IMR-90 (cell line): ENCODE measurements around the gene CREG1. TPM values are rescaled to one million over a fixed set of nuclear protein-coding genes. Genes with fewer than 3 reads are reported as not detected.

Experiments used
- ATAC-seq: fragments of 200-7000 bp; cut with Tn5 transposase; 2 replicates; pipeline ENCODE4 v1.9.1; 2020; ENCODE audit warnings: low read depth, mild to moderate bottlenecking, moderate library complexity
- BruUV-seq: library from RNA; stranded (reverse); fragments of 400-500 nt; replicated peaks from 2 replicates; lab custom pipeline; 2021; lab: Mats Ljungman, UMichigan
- CTCF ChIA-PET: fragments of 300-600 bp; formaldehyde crosslinking; extraction: SDS; loops from one replicate; lab custom pipeline; 2021; ENCODE audit warnings: antibody characterized with exemption; lab: Yijun Ruan, JAX
- POLR2A ChIA-PET: fragments of 300-600 bp; sonication (Branson Sonifier 250); formaldehyde crosslinking; loops from one replicate; lab custom pipeline; 2022; ENCODE audit warnings: antibody characterized with exemption; ENCODE audit not compliant: unreplicated experiment; lab: Charles Lee
- DNase-seq: peaks from one replicate; pipeline ENCODE4 v3.0.0; 2013
- H2AFZ ChIP-seq: replicated peaks from 2 replicates; pipeline ENCODE3; 2013; ENCODE audit warnings: low read length, mild to moderate bottlenecking; ENCODE audit not compliant: poor library complexity
- H2AK5ac ChIP-seq: 2 replicates; pipeline ENCODE4 v1.6.1; 2013; ENCODE audit warnings: low read depth, low read length, inconsistent platforms
- H2AK9ac ChIP-seq: replicated peaks from 2 replicates; pipeline ENCODE3; 2013; ENCODE audit warnings: mild to moderate bottlenecking, low read depth, low read length, moderate library complexity; ENCODE audit not compliant: poor library complexity
- H2BK120ac ChIP-seq: 2 replicates; pipeline ENCODE4 v1.6.1; 2013; ENCODE audit warnings: low read depth, low read length, inconsistent platforms
- H2BK15ac ChIP-seq: 3 replicates; pipeline ENCODE4 v1.6.1; 2013; ENCODE audit warnings: low read depth, low read length, inconsistent platforms
- H2BK20ac ChIP-seq: 2 replicates; pipeline ENCODE4 v1.6.1; 2013; ENCODE audit warnings: low read depth, mild to moderate bottlenecking, inconsistent platforms, low read length, moderate library complexity
- H2BK5ac ChIP-seq: 2 replicates; pipeline ENCODE4 v1.6.1; 2013; ENCODE audit warnings: mild to moderate bottlenecking, low read depth, low read length, inconsistent platforms; ENCODE audit not compliant: poor library complexity, severe bottlenecking
- H3K14ac ChIP-seq: replicated peaks from 2 replicates; pipeline ENCODE4 v1.6.1; 2013; ENCODE audit warnings: low read depth, low read length, inconsistent platforms
- H3K18ac ChIP-seq: 2 replicates; pipeline ENCODE4 v1.6.1; 2013; ENCODE audit warnings: low read depth, low read length, control low read depth
- H3K23ac ChIP-seq: 2 replicates; pipeline ENCODE4 v1.6.1; 2013; ENCODE audit warnings: low read depth, low read length, inconsistent platforms
- H3K27ac ChIP-seq: 2 replicates; pipeline ENCODE4 v1.5.1; 2013; ENCODE audit warnings: mild to moderate bottlenecking, control low read depth, low read length; ENCODE audit not compliant: insufficient read depth
- H3K27me3 ChIP-seq: 2 replicates; pipeline ENCODE4 v1.6.1; 2013; ENCODE audit warnings: low read length; ENCODE audit not compliant: control insufficient read depth, insufficient read depth
- H3K36me3 ChIP-seq: 2 replicates; pipeline ENCODE4 v1.6.1; 2013; ENCODE audit warnings: low read length, mixed read lengths; ENCODE audit not compliant: control insufficient read depth, insufficient read depth
- H3K4ac ChIP-seq: 2 replicates; pipeline ENCODE4 v1.6.1; 2013; ENCODE audit warnings: low read depth, low read length, inconsistent platforms
- H3K4me1 ChIP-seq: 2 replicates; pipeline ENCODE4 v1.6.1; 2013; ENCODE audit warnings: low read length, mixed read lengths; ENCODE audit not compliant: control insufficient read depth, insufficient read depth
- H3K4me2 ChIP-seq: 2 replicates; pipeline ENCODE4 v1.6.1; 2013; ENCODE audit warnings: low read depth, mild to moderate bottlenecking, control low read depth, low read length, moderate library complexity
- H3K4me3 ChIP-seq: 2 replicates; pipeline ENCODE4 v1.5.1; 2013; ENCODE audit warnings: low read depth, mild to moderate bottlenecking, control low read depth, low read length, moderate library complexity; ENCODE audit not compliant: insufficient read depth
- H3K56ac ChIP-seq: 2 replicates; pipeline ENCODE4 v1.6.1; 2013; ENCODE audit warnings: low read length, inconsistent platforms; ENCODE audit not compliant: insufficient read depth; ENCODE audit errors: extremely low read depth
- H3K79me1 ChIP-seq, 2 experiments: 2 replicates each; pipeline ENCODE4 v1.6.1; 2013; ENCODE audit warnings: low read length in 2 of 2, inconsistent platforms in 1 of 2, low read depth in 1 of 2
- H3K9ac ChIP-seq: 2 replicates; pipeline ENCODE4 v1.6.1; 2013; ENCODE audit warnings: low read depth, low read length, control low read depth
- H3K9me1 ChIP-seq: 2 replicates; pipeline ENCODE4 v1.6.1; 2013; ENCODE audit warnings: low read length, inconsistent platforms; ENCODE audit not compliant: insufficient read depth
- H3K9me3 ChIP-seq: 2 replicates; pipeline ENCODE4 v1.6.1; 2013; ENCODE audit warnings: low read length; ENCODE audit not compliant: control insufficient read depth, insufficient read depth
- H4K20me1 ChIP-seq: 2 replicates; pipeline ENCODE4 v1.6.1; 2013; ENCODE audit warnings: low read length, inconsistent platforms; ENCODE audit not compliant: insufficient read depth
- H4K5ac ChIP-seq: 2 replicates; pipeline ENCODE4 v1.6.1; 2013; ENCODE audit warnings: mild to moderate bottlenecking, low read depth, low read length, control low read depth
- H4K8ac ChIP-seq, 2 experiments: 2 replicates each; pipeline ENCODE4 v1.6.1; 2013; ENCODE audit warnings: low read depth in 2 of 2, low read length in 2 of 2, control low read depth in 1 of 2, inconsistent platforms in 1 of 2
- H4K91ac ChIP-seq: 2 replicates; pipeline ENCODE4 v1.6.1; 2013; ENCODE audit warnings: low read depth, low read length, inconsistent platforms; ENCODE audit not compliant: insufficient read depth
- BHLHE40 ChIP-seq: fragments of 150-350 bp; IDR thresholded peaks from 2 replicates; pipeline ENCODE4 v1.6.1; 2016; ENCODE audit warnings: mild to moderate bottlenecking, low read depth, low read length
- CEBPB ChIP-seq: IDR thresholded peaks from 2 replicates; pipeline ENCODE4 v1.6.1; 2012; ENCODE audit warnings: low read depth, low read length, improper control_type of control experiment
- CHD1 ChIP-seq: IDR thresholded peaks from 2 replicates; pipeline ENCODE4 v1.6.1; 2012; ENCODE audit warnings: low read depth, low read length, improper control_type of control experiment
- FOS ChIP-seq: fragments of 150-350 bp; IDR thresholded peaks from 2 replicates; pipeline ENCODE4 v1.6.1; 2016; ENCODE audit warnings: low read depth, low read length
- MAFK ChIP-seq: IDR thresholded peaks from 2 replicates; pipeline ENCODE4 v1.6.1; 2012; ENCODE audit warnings: low read depth, low read length, improper control_type of control experiment
- MAZ ChIP-seq: IDR thresholded peaks from 2 replicates; pipeline ENCODE4 v1.6.1; 2012; ENCODE audit warnings: low read depth, mild to moderate bottlenecking, low read length, improper control_type of control experiment, moderate library complexity, borderline replicate concordance
- MXI1 ChIP-seq: IDR thresholded peaks from 2 replicates; pipeline ENCODE4 v1.6.1; 2012; ENCODE audit warnings: low read depth, mild to moderate bottlenecking, low read length, moderate library complexity, borderline replicate concordance
- NFE2L2 ChIP-seq: fragments of 150-350 bp; IDR thresholded peaks from 2 replicates; pipeline ENCODE4 v1.6.1; 2016; ENCODE audit warnings: low read depth, mild to moderate bottlenecking, low read length
- POLR2A ChIP-seq: IDR thresholded peaks from 2 replicates; pipeline ENCODE4 v1.6.1; 2012; ENCODE audit warnings: mild to moderate bottlenecking, low read depth, low read length
- RAD21 ChIP-seq: IDR thresholded peaks from 2 replicates; pipeline ENCODE4 v1.6.1; 2012; ENCODE audit warnings: low read length, improper control_type of control experiment
- RCOR1 ChIP-seq: IDR thresholded peaks from 2 replicates; pipeline ENCODE4 v1.6.1; 2012; ENCODE audit warnings: mild to moderate bottlenecking, low read length, improper control_type of control experiment; ENCODE audit not compliant: insufficient replicate concordance
- RFX5 ChIP-seq: IDR thresholded peaks from 2 replicates; pipeline ENCODE4 v1.8.0; 2012; ENCODE audit warnings: low read depth, mild to moderate bottlenecking, low read length, moderate library complexity
- SMC3 ChIP-seq: fragments of 150-350 bp; IDR thresholded peaks from 2 replicates; pipeline ENCODE4 v1.6.1; 2016; ENCODE audit warnings: low read depth, mild to moderate bottlenecking, antibody characterized with exemption, low read length, moderate library complexity
- WGBS, 2 experiments: methylation state at CpG; one replicate each; pipeline versions ENCODE4 v1.1.5 to v1.1.7; 2013; ENCODE audit warnings: missing lambda C conversion rate in 2 of 2; ENCODE audit not compliant: insufficient read length in 1 of 2; ENCODE audit errors: extremely low coverage in 2 of 2; 5-methylcytosine and 5-hydroxymethylcytosine counted together
- dilution Hi-C: fragments of 300-500 bp; cut with HindIII; formaldehyde crosslinking; loops from one replicate; pipeline ENCODE4 v1.14.3; 2018; ENCODE audit warnings: low sequenced_read_pairs; ENCODE audit not compliant: unreplicated experiment
- in situ Hi-C: fragments of 300-500 bp; cut with MboI; formaldehyde crosslinking; loops from 3 replicates; pipeline ENCODE4 v1.14.3; 2019; ENCODE audit warnings: low sequenced_read_pairs, inconsistent platforms, mixed read lengths
- intact Hi-C: fragments of 100-400 bp; cut with micrococcal nuclease; formaldehyde crosslinking; loops from 2 replicates; pipeline ENCODE4 v1.10.0; 2022
- polyA plus RNA-seq, 3 experiments: library from polyadenylated mRNA; depleted of rRNA; stranded (reverse); fragments of >200 nt; gene quantifications; 2 replicates each; pipeline ENCODE4 v1.2.3, GENCODE V29; 2012; ENCODE audit warnings: low replicate concordance in 1 of 3
- total RNA-seq: library from RNA; depleted of rRNA; stranded (reverse); fragments of >200 nt; gene quantifications from 2 replicates; pipeline ENCODE4 v1.2.3, GENCODE V29; 2012
- TF ChIP-seq, protein P1 (sequence below): fragments of 150-350 bp; IDR thresholded peaks from 2 replicates; pipeline ENCODE4 v1.6.1; 2016; ENCODE audit warnings: low read depth, mild to moderate bottlenecking, low read length, moderate library complexity, borderline replicate concordance
- TF ChIP-seq, protein P2 (sequence below): conservative IDR thresholded peaks from 2 replicates; pipeline ENCODE4 v1.5.1; 2012; ENCODE audit warnings: mild to moderate bottlenecking, low read depth, low read length, improper control_type of control experiment
- TF ChIP-seq, protein P3 (sequence below): fragments of 150-350 bp; IDR thresholded peaks from 2 replicates; pipeline ENCODE4 v1.6.1; 2017; ENCODE audit warnings: mild to moderate bottlenecking, antibody characterized with exemption, low read length, low read depth

The CREG1 gene
- total and polyA plus RNA-seq, 2 of the 4 experiments (the other 2 are of a cell fraction): 2.9 to 6.4 TPM

DNA sequence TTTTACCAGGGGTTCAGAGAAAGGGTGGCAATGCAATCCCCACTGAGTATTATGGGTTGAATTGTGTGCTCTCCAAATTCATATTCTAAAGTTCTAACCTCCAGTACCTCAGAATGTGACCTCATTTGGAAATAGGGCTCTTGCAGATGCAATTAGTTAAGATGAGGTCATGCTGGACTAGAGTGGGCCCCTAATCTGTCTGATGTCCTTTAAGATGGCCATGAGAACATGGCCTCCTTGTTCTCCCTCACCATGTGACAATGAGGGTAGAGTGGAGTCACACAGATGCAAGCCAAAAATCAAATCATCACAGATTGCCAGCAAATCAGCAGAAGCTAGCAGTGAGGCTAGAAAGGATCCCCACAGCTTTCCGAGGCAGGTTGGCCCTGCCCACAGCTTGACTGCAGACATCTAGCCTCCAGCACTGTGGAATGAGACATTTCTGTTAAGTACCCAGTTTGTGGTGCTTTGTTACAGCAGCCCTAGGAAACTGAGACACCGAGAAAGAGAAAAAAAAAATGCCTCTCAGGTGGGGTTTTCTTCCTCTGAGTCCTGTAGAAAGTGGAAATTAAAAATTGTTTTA is 25.5 kb upstream of the CREG1 start:
- Histone ChIP-seq H3K18ac (no peak overlapping the region), H4K5ac (no peak overlapping the region), H4K20me1 (no peaks in the 10 kb centered on the region), H2BK15ac (no peak overlapping the region), H2BK5ac (no peak overlapping the region), H3K79me1 (no peaks in the 10 kb centered on the region), H3K4me1 (no peaks in the 10 kb centered on the region), H3K14ac (no peak overlapping the region), H4K91ac (no peak overlapping the region), H3K27ac (no peak overlapping the region), H3K56ac (no peak overlapping the region), H3K9me3 (no peaks in the 10 kb centered on the region), H3K36me3 (no peaks in the 10 kb centered on the region), H3K9me1 (no peaks in the 10 kb centered on the region), H4K8ac (no peak overlapping the region), H3K4me3 (no peak overlapping the region), H2BK20ac (no peak overlapping the region), H3K9ac (no peak overlapping the region), H3K27me3 (peaks cover 11% of the 10 kb centered on the region), H2AK5ac (no peak overlapping the region), H2AK9ac (no peak overlapping the region), H3K4ac (no peak overlapping the region), H2AFZ (no peak overlapping the region), H3K23ac (no peak overlapping the region), H3K4me2 (no peak overlapping the region), H2BK120ac (no peak overlapping the region)
- BruUV-seq: no TSS peak
- POLR2A ChIA-PET: no interaction called here
- CTCF ChIA-PET: interaction anchor here (0.6 kb wide), 1 partner anchor 18 kb away, joined by 3 read pairs; no protein-coding TSS in a partner anchor
- no CpG with 5 or more reads among the region's 2 CpGs for WGBS, 2 experiments
- ATAC-seq: no peak
- intact Hi-C loops: loop anchor here (1.0 kb wide), 1 partner anchor 21 kb away; no protein-coding TSS in a partner anchor
- dilution Hi-C loops: no loop called here
- in situ Hi-C loops: no loop called here
- TF ChIP-seq CHD1: no peak
- no peak for TF ChIP-seq FOS
- TF ChIP-seq, protein P1, sequence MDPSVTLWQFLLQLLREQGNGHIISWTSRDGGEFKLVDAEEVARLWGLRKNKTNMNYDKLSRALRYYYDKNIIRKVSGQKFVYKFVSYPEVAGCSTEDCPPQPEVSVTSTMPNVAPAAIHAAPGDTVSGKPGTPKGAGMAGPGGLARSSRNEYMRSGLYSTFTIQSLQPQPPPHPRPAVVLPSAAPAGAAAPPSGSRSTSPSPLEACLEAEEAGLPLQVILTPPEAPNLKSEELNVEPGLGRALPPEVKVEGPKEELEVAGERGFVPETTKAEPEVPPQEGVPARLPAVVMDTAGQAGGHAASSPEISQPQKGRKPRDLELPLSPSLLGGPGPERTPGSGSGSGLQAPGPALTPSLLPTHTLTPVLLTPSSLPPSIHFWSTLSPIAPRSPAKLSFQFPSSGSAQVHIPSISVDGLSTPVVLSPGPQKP: no peak
- TF ChIP-seq RAD21: no peak
- TF ChIP-seq MAZ: no peak
- TF ChIP-seq, protein P2, sequence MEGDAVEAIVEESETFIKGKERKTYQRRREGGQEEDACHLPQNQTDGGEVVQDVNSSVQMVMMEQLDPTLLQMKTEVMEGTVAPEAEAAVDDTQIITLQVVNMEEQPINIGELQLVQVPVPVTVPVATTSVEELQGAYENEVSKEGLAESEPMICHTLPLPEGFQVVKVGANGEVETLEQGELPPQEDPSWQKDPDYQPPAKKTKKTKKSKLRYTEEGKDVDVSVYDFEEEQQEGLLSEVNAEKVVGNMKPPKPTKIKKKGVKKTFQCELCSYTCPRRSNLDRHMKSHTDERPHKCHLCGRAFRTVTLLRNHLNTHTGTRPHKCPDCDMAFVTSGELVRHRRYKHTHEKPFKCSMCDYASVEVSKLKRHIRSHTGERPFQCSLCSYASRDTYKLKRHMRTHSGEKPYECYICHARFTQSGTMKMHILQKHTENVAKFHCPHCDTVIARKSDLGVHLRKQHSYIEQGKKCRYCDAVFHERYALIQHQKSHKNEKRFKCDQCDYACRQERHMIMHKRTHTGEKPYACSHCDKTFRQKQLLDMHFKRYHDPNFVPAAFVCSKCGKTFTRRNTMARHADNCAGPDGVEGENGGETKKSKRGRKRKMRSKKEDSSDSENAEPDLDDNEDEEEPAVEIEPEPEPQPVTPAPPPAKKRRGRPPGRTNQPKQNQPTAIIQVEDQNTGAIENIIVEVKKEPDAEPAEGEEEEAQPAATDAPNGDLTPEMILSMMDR: no peak
- TF ChIP-seq CEBPB: no peak
- TF ChIP-seq RCOR1: no peak
- no peak for TF ChIP-seq MAFK
- TF ChIP-seq, protein P3, sequence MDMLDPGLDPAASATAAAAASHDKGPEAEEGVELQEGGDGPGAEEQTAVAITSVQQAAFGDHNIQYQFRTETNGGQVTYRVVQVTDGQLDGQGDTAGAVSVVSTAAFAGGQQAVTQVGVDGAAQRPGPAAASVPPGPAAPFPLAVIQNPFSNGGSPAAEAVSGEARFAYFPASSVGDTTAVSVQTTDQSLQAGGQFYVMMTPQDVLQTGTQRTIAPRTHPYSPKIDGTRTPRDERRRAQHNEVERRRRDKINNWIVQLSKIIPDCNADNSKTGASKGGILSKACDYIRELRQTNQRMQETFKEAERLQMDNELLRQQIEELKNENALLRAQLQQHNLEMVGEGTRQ: no peak
- no peak for TF ChIP-seq NFE2L2
- no peak for TF ChIP-seq SMC3
- no peak for TF ChIP-seq MXI1
- TF ChIP-seq RFX5: no peak
- TF ChIP-seq POLR2A: no peak
- TF ChIP-seq BHLHE40: no peak
- no peak for DNase-seq
